ENCODE measurements around the gene KDM7A. TPM values are rescaled to one million over a fixed set of nuclear protein-coding genes. Genes with fewer than 3 reads are reported as not detected.

KDM7A gene
- total RNA-seq, 1 experiment from 2014 or later: 1.5 TPM

DNA sequence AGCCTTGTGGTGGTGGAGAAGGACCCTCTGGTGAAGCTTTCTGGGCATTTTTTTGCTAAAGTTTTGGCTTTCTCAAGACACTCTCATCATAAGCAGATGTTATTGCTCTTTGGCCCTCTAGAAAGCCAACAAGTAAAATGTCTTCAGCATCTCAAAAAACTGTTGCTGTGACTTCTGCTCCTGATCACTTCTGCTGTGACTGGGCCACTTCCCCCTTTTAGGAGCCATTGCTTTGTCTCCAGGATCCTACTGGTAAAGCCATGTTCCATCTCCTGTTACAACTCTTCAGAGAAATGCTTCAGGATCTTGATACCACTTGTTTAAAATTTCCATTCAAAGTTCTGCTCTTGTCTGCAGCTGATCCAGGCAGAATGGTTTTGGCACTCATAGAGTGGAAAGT, 125.0 kb downstream of the KDM7A start:
- POLR2A ChIA-PET (ENCODE audit: unreplicated experiment): no interaction called here
- H3K9me2 ChIP-seq (ENCODE audit: insufficient read depth): no peaks in the 10 kb centered on the region
- H3K4me2 ChIP-seq: no peak overlapping the region
- no peaks in the 10 kb centered on the region for H3K79me2 ChIP-seq (ENCODE audit: low read depth)
- TF ChIP-seq EZH2 (IDR thresholded peaks at IDR 0.05; ENCODE audit: low read depth): no peak
- TF ChIP-seq, protein P1, sequence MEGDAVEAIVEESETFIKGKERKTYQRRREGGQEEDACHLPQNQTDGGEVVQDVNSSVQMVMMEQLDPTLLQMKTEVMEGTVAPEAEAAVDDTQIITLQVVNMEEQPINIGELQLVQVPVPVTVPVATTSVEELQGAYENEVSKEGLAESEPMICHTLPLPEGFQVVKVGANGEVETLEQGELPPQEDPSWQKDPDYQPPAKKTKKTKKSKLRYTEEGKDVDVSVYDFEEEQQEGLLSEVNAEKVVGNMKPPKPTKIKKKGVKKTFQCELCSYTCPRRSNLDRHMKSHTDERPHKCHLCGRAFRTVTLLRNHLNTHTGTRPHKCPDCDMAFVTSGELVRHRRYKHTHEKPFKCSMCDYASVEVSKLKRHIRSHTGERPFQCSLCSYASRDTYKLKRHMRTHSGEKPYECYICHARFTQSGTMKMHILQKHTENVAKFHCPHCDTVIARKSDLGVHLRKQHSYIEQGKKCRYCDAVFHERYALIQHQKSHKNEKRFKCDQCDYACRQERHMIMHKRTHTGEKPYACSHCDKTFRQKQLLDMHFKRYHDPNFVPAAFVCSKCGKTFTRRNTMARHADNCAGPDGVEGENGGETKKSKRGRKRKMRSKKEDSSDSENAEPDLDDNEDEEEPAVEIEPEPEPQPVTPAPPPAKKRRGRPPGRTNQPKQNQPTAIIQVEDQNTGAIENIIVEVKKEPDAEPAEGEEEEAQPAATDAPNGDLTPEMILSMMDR (conservative IDR thresholded peaks at IDR 0.05): no peak
- BruUV-seq (replicated peaks): no TSS peak
- CTCF ChIA-PET: no interaction called here
- no peak overlapping the region for H3K27ac ChIP-seq
- H3K9me3 ChIP-seq (ENCODE audit: insufficient read depth, low read depth): no peaks in the 10 kb centered on the region
- H3K4me1 ChIP-seq (replicated peaks; ENCODE audit: insufficient read depth): peaks cover 12% of the 10 kb centered on the region
- no peak for DNase-seq
- no peaks in the 10 kb centered on the region for H3K36me3 ChIP-seq (ENCODE audit: low read depth)
- H3K4me3 ChIP-seq: no peak overlapping the region
- no peaks in the 10 kb centered on the region for H3K27me3 ChIP-seq (ENCODE audit: insufficient read depth, low read depth)
- H4K20me1 ChIP-seq (ENCODE audit: insufficient read depth): no peaks in the 10 kb centered on the region
- H2AFZ ChIP-seq: no peak overlapping the region
- intact Hi-C loops (cut with micrococcal nuclease; ENCODE audit: unreplicated experiment): no loop called here
- 0 out of 2 replicates have a peak, but pooled peaks cover 10% of the 10 kb centered on the region for H3F3A ChIP-seq (ENCODE audit: insufficient read depth, low read depth)

DNA sequence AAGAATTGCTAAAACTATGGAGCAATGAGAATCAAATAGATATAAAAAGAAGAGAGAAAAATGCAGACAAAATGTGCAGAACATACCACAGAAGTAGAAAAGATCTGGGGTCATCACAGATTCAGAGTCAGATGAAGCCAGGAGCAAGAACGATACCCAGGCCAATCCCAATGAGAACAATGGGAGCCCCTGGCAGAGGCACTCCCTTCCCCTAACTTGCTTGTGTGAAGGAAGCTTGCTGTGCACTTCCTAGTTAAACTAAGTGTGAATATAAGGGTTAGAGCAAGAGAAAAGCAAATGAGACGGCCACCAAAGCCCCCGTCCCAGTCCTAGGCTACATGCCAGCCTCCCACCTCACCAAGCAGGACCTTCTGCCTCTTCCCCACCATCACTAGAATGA, 126.7 kb downstream of the KDM7A start:
- intact Hi-C loops (cut with micrococcal nuclease; ENCODE audit: unreplicated experiment): no loop called here
- H3F3A ChIP-seq (ENCODE audit: insufficient read depth, low read depth): 0 out of 2 replicates have a peak, but pooled peaks cover 10% of the 10 kb centered on the region
- peaks cover 12% of the 10 kb centered on the region for H3K4me1 ChIP-seq (replicated peaks; ENCODE audit: insufficient read depth)
- TF ChIP-seq, protein P1 (conservative IDR thresholded peaks at IDR 0.05): no peak
- TF ChIP-seq EZH2 (IDR thresholded peaks at IDR 0.05; ENCODE audit: low read depth): no peak
- no peak overlapping the region for H3K27ac ChIP-seq
- H2AFZ ChIP-seq: no peak overlapping the region
- CTCF ChIA-PET: no interaction called here
- no peaks in the 10 kb centered on the region for H3K27me3 ChIP-seq (ENCODE audit: insufficient read depth, low read depth)
- no peak overlapping the region for H3K4me2 ChIP-seq
- no peaks in the 10 kb centered on the region for H4K20me1 ChIP-seq (ENCODE audit: insufficient read depth)
- POLR2A ChIA-PET (ENCODE audit: unreplicated experiment): no interaction called here
- H3K9me2 ChIP-seq (ENCODE audit: insufficient read depth): no peaks in the 10 kb centered on the region
- DNase-seq: no peak
- no TSS peak for BruUV-seq (replicated peaks)
- no peak overlapping the region for H3K4me3 ChIP-seq
- no peaks in the 10 kb centered on the region for H3K36me3 ChIP-seq (ENCODE audit: low read depth)
- H3K9me3 ChIP-seq (ENCODE audit: insufficient read depth, low read depth): no peaks in the 10 kb centered on the region
- no peaks in the 10 kb centered on the region for H3K79me2 ChIP-seq (ENCODE audit: low read depth)

DNA sequence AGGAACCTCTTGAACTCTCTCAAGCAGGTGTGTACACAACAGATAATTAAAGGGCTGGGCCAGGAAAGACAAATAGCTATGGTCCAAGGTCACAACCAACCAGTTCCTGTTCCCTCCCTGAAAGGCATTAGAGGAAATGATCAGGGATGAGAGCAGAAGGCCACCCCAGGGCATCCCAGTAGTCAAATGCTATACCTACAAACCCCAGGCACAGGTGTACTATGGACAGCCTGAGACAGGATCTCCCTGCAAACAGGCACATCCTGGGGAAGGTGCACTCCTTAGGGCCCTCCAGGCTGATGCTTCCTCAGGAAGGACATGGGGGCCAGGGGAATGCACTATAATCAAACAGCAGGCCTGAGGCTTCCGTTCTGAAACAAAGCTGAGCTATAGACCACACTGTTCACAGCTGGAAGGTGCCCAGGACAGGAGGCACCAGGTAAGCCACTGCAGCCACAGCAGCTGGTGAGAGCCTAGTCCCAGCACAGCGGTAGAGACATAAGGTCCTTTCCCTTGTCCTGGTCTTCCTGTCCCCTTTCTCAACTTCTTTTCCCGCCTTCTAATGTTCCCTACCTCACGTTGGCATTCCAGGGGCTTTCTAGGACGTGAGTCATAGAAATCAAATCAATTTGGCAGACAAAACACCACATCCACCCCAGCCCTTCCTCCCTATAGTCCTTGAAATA, 127.3 kb downstream of the KDM7A start:
- ChIA-PET POLR2A (ENCODE audit: unreplicated experiment) (interaction anchor here (0.6 kb wide), 1 partner anchor 43 kb away, joined by 12 read pairs; no protein-coding TSS in a partner anchor), CTCF (no interaction called here)
- Histone ChIP-seq H2AFZ (no peak overlapping the region), H3K79me2 (ENCODE audit: low read depth) (no peaks in the 10 kb centered on the region), H3K27me3 (ENCODE audit: insufficient read depth, low read depth) (no peaks in the 10 kb centered on the region), H3K27ac (no peak overlapping the region), H3K4me2 (peak overlapping the region; percentile 37), H3K9me2 (ENCODE audit: insufficient read depth) (no peaks in the 10 kb centered on the region), H3K4me1 (replicated peaks; ENCODE audit: insufficient read depth) (peaks cover 12% of the 10 kb centered on the region), H4K20me1 (ENCODE audit: insufficient read depth) (no peaks in the 10 kb centered on the region), H3F3A (ENCODE audit: insufficient read depth, low read depth) (0 out of 2 replicates have a peak, but pooled peaks cover 10% of the 10 kb centered on the region), H3K9me3 (ENCODE audit: insufficient read depth, low read depth) (no peaks in the 10 kb centered on the region), H3K36me3 (ENCODE audit: low read depth) (no peaks in the 10 kb centered on the region), H3K4me3 (no peak overlapping the region)
- intact Hi-C loops (cut with micrococcal nuclease; ENCODE audit: unreplicated experiment): no loop called here
- TF ChIP-seq, protein P1 (conservative IDR thresholded peaks at IDR 0.05): no peak
- TF ChIP-seq EZH2 (IDR thresholded peaks at IDR 0.05; ENCODE audit: low read depth): no peak
- BruUV-seq (replicated peaks): no TSS peak
- DNase-seq: peak in 1 of 2 experiments; percentile 72

Data from PC-9 (cell line).